Left lung (tissue), 10 donors: ENCODE measurements around the gene SCRG1. TPM values are rescaled to one million over a fixed set of nuclear protein-coding genes. Genes with fewer than 3 reads are reported as not detected.

ENCODE experiments used
- ATAC-seq: fragments of 200-7000 bp; cut with Tn5 transposase; one replicate; pipeline ENCODE4 v1.9.1; 2020; ENCODE audit warnings: moderate library complexity
- DNase-seq, 4 donors: peaks; one replicate each; pipeline ENCODE4 v3.0.0-alpha.2; 2013 to 2020
- H3K27ac ChIP-seq, 2 donors: fragments of 200-600 bp; sonication (generic) in 1 of 2; one replicate each; pipeline versions ENCODE4 v1.5.0 to v1.8.0; 2020 to 2021
- H3K27me3 ChIP-seq, 2 donors: fragments of 200-600 bp; sonication (generic) in 1 of 2; one replicate each; pipeline versions ENCODE4 v1.5.0 to v1.8.0; 2020 to 2021
- H3K36me3 ChIP-seq, 2 donors: fragments of 200-600 bp; sonication (generic) in 1 of 2; one replicate each; pipeline versions ENCODE4 v1.5.0 to v1.8.0; 2020 to 2021
- H3K4me1 ChIP-seq, 2 donors: fragments of 200-600 bp; one replicate each; pipeline ENCODE4 v1.8.0; 2021
- H3K4me3 ChIP-seq, 2 donors: fragments of 200-600 bp; sonication (generic) in 1 of 2; one replicate each; pipeline versions ENCODE4 v1.5.0 to v1.8.0; 2020 to 2021; ENCODE audit warnings: mild to moderate bottlenecking in 1 of 2
- H3K9me3 ChIP-seq, 2 donors: fragments of 200-600 bp; sonication (generic) in 1 of 2; one replicate each; pipeline versions ENCODE4 v1.5.0 to v1.8.0; 2020 to 2021
- CTCF ChIP-seq, 2 donors: fragments of 200-600 bp; sonication (generic) in 1 of 2; IDR thresholded peaks; one replicate each; pipeline versions ENCODE4 v1.5.0 to v1.8.0; 2021; ENCODE audit warnings: antibody characterized with exemption in 2 of 2
- intact Hi-C, 2 donors: fragments of 100-400 bp; cut with DNase I; formaldehyde crosslinking; loops; one replicate each; pipeline versions ENCODE4 v1.11.2 to v1.14.2; 2022
- polyA plus RNA-seq, 6 donors: library from polyadenylated mRNA; unstranded; fragments of 120-200 nt; gene quantifications; one replicate each; pipeline ENCODE4 v1.2.1, GENCODE V29; 2013; ENCODE audit not compliant: insufficient read length in 6 of 6
- total RNA-seq, 2 donors: library from RNA; stranded (reverse); fragmentation: NEBNext Ultra II Directional; extraction: Animal tissue kit (Norgen Biotek cat#: 25700); gene quantifications; one replicate each; pipeline ENCODE4 v1.2.1, GENCODE V29; 2021
- donor health status: DM: no; HTN: yes; CAD: no.
- donor health status: DM: no; HTN: no; CAD: no.

SCRG1 gene
- total and polyA plus RNA-seq, 8 donors = 0.36 to 0.85 (median 0.56) TPM

- ATAC-seq = peak; percentile 51
- peak; percentile 28 to 35 for TF ChIP-seq CTCF (IDR thresholded peaks at IDR 0.05)
- peaks cover 0 to 27% of the 10 kb centered on the region in 2 donors for H3K4me1 ChIP-seq
- no peaks in the 10 kb centered on the region for H3K9me3 ChIP-seq
- H3K27ac ChIP-seq = no peak overlapping the region
- no peak overlapping the region for H3K4me3 ChIP-seq
- DNase-seq = peak in 2 of 4 donors; percentile 24 to 26
- no peaks in the 10 kb centered on the region for H3K27me3 ChIP-seq
- no peaks in the 10 kb centered on the region for H3K36me3 ChIP-seq
- intact Hi-C loops = loop anchor here in 1 of 2 donors (10.0 kb wide), 1 partner anchor 74 kb away; no protein-coding TSS in a partner anchor
These were observed 21.4 kb upstream of the SCRG1 start for GRCh38 chr4:173420324-173420752.

GRCh38 chr4:173418639-173419038 lies 19.7 kb upstream of the SCRG1 start:
- no peak for TF ChIP-seq CTCF (IDR thresholded peaks at IDR 0.05)
- no peak for DNase-seq
- ATAC-seq = no peak
- Histone ChIP-seq H3K36me3 (no peaks in the 10 kb centered on the region), H3K27me3 (no peaks in the 10 kb centered on the region), H3K27ac (peak overlapping the region in 1 of 2 donors; percentile 54), H3K4me3 (no peak overlapping the region), H3K9me3 (no peaks in the 10 kb centered on the region), H3K4me1 (peaks cover 0 to 42% of the 10 kb centered on the region in 2 donors)
- intact Hi-C loops = loop anchor here in 1 of 2 donors (10.0 kb wide), 1 partner anchor 94 kb away; no protein-coding TSS in a partner anchor

DNA sequence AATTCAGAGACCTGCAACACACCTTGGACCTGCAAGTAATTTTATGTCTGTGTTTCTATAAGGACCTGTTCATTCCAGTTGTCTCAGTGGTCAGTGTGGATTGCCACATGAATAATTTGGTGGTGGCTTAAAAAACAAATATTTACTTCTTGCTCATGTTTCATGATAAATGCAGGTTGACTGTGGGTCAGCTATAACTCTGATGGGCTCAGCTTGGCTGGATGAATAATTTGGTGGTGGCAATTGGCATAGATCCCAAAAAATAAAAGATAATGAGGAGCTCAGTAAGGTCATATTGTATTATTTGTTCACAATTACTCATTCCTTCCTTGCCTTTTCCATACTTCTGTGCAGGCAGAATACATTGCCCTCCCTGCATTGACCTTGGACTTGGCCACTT lies 18.9 kb upstream of the SCRG1 start:
- H3K36me3 ChIP-seq = no peaks in the 10 kb centered on the region
- H3K27ac ChIP-seq = peak overlapping the region in 1 of 2 donors; percentile 54
- H3K9me3 ChIP-seq = no peaks in the 10 kb centered on the region
- intact Hi-C loops = loop anchor here in 1 of 2 donors (10.0 kb wide), 1 partner anchor 93 kb away; no protein-coding TSS in a partner anchor
- peaks cover 4 to 50% of the 10 kb centered on the region in 2 donors for H3K4me1 ChIP-seq
- ATAC-seq = no peak
- no peak for DNase-seq
- no peak for TF ChIP-seq CTCF (IDR thresholded peaks at IDR 0.05)
- no peak overlapping the region for H3K4me3 ChIP-seq
- H3K27me3 ChIP-seq = no peaks in the 10 kb centered on the region

- H3K36me3 ChIP-seq = no peaks in the 10 kb centered on the region
- ATAC-seq (peak; percentile 61), DNase-seq (peak in 2 of 4 donors; percentile 56 to 91)
- no peaks in the 10 kb centered on the region for H3K9me3 ChIP-seq
- peak in 1 of 2 donors; percentile 27 for TF ChIP-seq CTCF (IDR thresholded peaks at IDR 0.05)
- H3K27me3 ChIP-seq = no peaks in the 10 kb centered on the region
- peak overlapping the region in 1 of 2 donors; percentile 5 for H3K4me3 ChIP-seq
- peaks cover 6 to 68% of the 10 kb centered on the region in 2 donors for H3K4me1 ChIP-seq
- H3K27ac ChIP-seq = peak overlapping the region; percentile 39 to 85
- intact Hi-C loops = loop anchor here (2.0 to 10.0 kb wide), 2 partner anchors 91 to 97 kb away; no protein-coding TSS in a partner anchor
These were observed 17.2 kb upstream of the SCRG1 start for GRCh38 chr4:173415885-173416653.

DNA sequence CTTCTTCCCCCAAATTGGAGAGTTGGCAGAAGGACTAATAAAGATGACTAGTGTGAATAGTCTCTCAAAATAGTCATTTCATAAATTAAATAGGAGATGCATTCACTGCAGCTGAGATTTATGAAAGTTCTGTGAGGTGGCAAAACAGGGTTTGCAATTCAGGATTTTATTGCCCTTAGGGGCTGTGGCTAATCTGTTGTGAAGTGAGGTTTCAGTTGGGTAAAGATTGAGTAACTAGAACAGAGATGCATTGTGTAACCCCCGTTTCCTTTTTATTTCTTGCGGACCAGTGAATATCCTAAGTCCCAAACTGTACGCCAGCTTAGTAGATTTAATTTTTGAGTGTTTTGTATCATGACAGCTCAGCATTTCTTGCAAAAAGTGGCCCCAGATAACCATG lies 16.2 kb upstream of the SCRG1 start:
- Histone ChIP-seq H3K9me3 (no peaks in the 10 kb centered on the region), H3K4me3 (no peak overlapping the region), H3K27me3 (no peaks in the 10 kb centered on the region), H3K27ac (peak overlapping the region in 1 of 2 donors; percentile 85), H3K36me3 (no peaks in the 10 kb centered on the region), H3K4me1 (peaks cover 6 to 75% of the 10 kb centered on the region in 2 donors)
- ATAC-seq (peak; percentile 25), DNase-seq (no peak)
- intact Hi-C loops = loop anchor here (2.0 to 10.0 kb wide), 2 partner anchors 90 to 96 kb away; no protein-coding TSS in a partner anchor
- TF ChIP-seq CTCF (IDR thresholded peaks at IDR 0.05) = no peak
